GM21367 (cell line): ENCODE results near the gene SHOX.

ENCODE experiments used
- ATAC-seq: cut with Tn5 transposase; IDR thresholded peaks from one replicate; pipeline ENCODE4 v1.9.1; 2021; ENCODE audit not compliant: unreplicated experiment

Gene SHOX

GRCh38 chrX:663841-664240, 33.2 kb downstream of the SHOX start:
- ATAC-seq: no peak

GRCh38 chrX:666762-667720, 36.5 kb downstream of the SHOX start:
- no peak for ATAC-seq

- no peak for ATAC-seq
Observed at GRCh38 chrX:670645-671044, 40.1 kb downstream of the SHOX start.

GRCh38 chrX:672931-673330, 42.3 kb downstream of the SHOX start:
- ATAC-seq: no peak

GRCh38 chrX:675279-675954, 44.8 kb downstream of the SHOX start:
- ATAC-seq: no peak

GRCh38 chrX:675955-676295, 45.3 kb downstream of the SHOX start:
- ATAC-seq: no peak

GRCh38 chrX:677376-677775, 46.8 kb downstream of the SHOX start:
- no peak for ATAC-seq

- ATAC-seq: no peak
Observed at GRCh38 chrX:679291-679979, 48.8 kb downstream of the SHOX start.

GRCh38 chrX:680062-680461, 49.5 kb downstream of the SHOX start:
- no peak for ATAC-seq

GRCh38 chrX:681989-682388, 51.4 kb downstream of the SHOX start:
- no peak for ATAC-seq

- no peak for ATAC-seq
Observed at GRCh38 chrX:682892-683291, 52.3 kb downstream of the SHOX start.

- ATAC-seq: no peak
Observed at GRCh38 chrX:683576-683975, 53.0 kb downstream of the SHOX start.

GRCh38 chrX:685120-686032, 54.8 kb downstream of the SHOX start:
- no peak for ATAC-seq

GRCh38 chrX:689983-690382, 59.4 kb downstream of the SHOX start:
- ATAC-seq: no peak

- ATAC-seq: no peak
Observed at GRCh38 chrX:694800-695199, 64.2 kb downstream of the SHOX start.

GRCh38 chrX:698206-698605, 67.6 kb downstream of the SHOX start:
- no peak for ATAC-seq

GRCh38 chrX:700936-701335, 70.3 kb downstream of the SHOX start:
- ATAC-seq: no peak

- no peak for ATAC-seq
Observed at GRCh38 chrX:701673-702072, 71.1 kb downstream of the SHOX start.

- no peak for ATAC-seq
Observed at GRCh38 chrX:703466-703865, 72.9 kb downstream of the SHOX start.

- no peak for ATAC-seq
Observed at GRCh38 chrX:703866-704265, 73.3 kb downstream of the SHOX start.
